Epithelial cell of esophagus (primary cell): ENCODE results near the gene CKB.
A peak's percentile ranks its signal among the peaks of the same experiment; 100 is the strongest.

Source experiments
- DNase-seq: peaks from one replicate; pipeline ENCODE4 v3.0.0; 2010; ENCODE audit warnings: low read depth
- H3K4me3 ChIP-seq: 2 replicates; pipeline ENCODE4 v1.5.1; 2011; ENCODE audit warnings: mild to moderate bottlenecking, low read length, control low read depth
- TF ChIP-seq, protein P1 (sequence below): IDR thresholded peaks from 2 replicates; pipeline ENCODE4 v1.5.1; 2011; ENCODE audit warnings: low read depth, mild to moderate bottlenecking, low read length, control low read depth, inconsistent platforms; ENCODE audit not compliant: insufficient read depth; ENCODE audit errors: missing control alignments

CKB gene

DNA sequence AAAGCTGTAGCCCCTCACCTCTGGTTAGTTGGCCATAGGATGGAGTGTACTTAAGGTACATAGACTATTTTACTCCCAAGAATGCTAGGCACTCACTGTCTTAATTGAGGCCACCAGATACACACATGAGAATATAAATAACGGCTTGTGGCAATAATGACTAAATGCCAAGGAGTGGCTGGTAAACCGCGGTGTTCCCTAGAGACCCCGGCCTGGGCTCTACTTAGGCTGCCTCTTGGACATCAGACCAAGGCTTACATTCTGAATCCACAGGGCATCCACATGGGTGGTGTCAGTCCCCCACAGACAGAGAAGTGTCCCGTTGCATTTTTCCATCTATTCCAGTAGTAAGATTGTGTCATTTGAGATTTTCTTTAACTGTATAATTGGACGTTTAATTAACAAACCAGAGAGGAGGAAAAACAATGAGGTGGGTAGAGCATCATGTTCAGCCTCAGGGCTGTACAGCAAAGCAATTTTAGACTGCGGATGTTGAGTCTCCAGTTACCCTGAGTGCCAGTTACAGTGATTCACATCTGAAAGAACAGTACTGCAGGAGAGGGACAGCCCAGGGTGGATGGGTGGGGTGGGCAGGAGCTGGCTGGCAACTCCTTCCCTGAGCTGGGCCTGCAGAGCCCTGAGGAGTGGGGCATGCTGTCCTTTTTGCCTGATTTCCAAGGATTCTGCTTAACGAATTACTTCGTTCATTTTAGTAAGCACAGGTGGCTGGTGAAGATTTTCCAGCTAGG, 20.5 kb downstream of the CKB start:
- no peak for DNase-seq
- H3K4me3 ChIP-seq, result no peak overlapping the region
- TF ChIP-seq, protein P1, sequence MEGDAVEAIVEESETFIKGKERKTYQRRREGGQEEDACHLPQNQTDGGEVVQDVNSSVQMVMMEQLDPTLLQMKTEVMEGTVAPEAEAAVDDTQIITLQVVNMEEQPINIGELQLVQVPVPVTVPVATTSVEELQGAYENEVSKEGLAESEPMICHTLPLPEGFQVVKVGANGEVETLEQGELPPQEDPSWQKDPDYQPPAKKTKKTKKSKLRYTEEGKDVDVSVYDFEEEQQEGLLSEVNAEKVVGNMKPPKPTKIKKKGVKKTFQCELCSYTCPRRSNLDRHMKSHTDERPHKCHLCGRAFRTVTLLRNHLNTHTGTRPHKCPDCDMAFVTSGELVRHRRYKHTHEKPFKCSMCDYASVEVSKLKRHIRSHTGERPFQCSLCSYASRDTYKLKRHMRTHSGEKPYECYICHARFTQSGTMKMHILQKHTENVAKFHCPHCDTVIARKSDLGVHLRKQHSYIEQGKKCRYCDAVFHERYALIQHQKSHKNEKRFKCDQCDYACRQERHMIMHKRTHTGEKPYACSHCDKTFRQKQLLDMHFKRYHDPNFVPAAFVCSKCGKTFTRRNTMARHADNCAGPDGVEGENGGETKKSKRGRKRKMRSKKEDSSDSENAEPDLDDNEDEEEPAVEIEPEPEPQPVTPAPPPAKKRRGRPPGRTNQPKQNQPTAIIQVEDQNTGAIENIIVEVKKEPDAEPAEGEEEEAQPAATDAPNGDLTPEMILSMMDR, result no peak

DNA sequence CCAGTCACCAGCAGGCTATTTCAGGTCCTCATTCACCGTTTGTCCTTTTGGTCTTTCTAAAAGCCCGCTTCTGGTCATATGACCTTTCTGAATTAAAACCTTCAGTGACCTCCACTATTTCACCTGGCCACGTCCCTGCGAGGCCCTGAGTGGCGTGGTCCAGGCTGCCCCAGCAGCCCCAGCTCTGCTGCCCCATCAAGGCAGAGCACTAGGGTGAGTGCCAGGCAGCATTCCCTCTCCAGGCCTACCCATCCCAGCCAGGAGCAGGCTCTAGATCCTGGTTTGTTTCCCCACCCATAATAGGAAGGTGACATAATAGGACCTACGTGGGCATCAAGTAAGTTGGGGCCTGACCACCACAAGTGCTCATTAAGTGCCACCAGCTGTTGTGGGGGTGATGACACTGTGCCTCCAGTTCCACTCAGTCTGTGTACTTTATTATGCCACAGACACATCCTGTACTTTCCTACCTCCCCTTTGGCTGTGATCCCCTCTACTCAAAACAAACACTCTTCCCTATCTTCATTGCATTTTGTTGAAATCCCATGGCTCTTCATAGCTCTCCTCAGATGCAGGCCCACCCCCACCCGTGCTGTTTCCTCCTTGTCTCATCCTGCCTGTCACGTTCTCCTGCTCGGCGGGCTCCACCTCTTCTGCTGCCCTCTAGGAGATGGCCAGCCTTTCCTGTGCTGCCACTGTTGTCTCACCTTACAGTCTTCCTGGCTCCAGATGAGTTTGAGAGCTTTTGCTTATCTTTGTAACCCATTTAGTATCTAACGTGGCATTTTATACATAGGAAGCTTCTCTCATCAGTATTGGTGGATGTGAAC, 21.4 kb downstream of the CKB start:
- TF ChIP-seq, protein P1, result no peak
- no peak overlapping the region for H3K4me3 ChIP-seq
- DNase-seq, result no peak

DNA sequence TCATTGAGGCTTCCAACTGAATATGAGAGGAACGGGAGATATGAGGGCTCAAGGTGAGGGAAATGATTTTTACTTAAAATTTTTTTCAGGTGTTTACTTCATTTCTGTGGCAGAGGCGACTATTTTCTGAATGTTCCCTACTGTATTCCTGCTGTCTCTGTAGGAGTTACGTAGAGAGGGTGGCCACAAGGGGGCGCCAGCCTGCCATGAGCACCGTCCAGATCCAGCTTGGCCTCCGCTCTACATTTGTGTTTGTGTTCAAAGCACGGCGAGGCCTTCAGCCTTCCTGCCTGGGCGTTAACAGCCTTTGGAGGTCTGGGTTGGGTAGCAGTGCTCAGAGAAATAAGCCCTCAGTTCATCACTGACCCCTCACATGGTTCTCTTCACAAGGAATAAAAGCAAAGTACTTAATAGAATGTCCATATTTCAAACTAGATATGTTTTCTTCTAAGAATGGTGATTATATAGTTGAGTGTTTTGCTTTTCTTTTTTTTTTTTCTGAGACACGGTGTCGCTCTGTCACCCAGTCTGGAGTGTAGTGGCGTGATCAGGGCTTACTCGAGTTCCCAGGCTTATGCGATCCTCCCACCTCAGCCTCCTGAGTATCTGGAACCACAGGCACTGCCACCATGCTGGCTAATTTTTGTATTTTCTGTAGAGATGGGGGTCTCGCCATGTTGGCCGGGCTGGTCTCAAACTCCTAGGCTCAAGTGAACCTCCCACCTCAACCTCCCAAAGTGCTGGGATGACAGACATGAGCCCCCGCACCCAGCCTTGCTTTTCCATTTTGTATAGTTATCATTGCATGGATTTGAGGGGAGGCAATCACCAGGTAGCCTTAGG, 22.3 kb downstream of the CKB start:
- TF ChIP-seq, protein P1, result peak; percentile 98
- no peak overlapping the region for H3K4me3 ChIP-seq
- DNase-seq, result peak; percentile 84

DNA sequence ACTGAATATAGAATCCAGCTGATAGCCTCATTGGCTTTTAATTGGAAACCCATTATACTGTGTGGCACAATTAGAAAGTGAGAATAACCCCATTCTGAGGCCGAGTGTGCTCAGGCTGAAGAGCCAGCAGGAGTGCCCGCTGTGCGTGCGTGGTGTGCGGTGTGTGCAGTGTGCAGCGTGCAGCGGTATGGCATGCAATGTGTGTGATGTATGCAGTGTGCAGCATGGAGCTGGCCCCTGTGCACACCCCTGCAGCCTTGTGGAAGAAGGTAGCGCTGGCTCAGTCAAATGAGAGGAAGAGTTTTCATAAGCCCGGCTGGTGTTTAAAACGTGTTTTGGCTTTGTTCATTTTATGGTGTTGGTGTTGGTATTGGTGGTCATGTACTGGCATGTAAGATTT, 22.9 kb downstream of the CKB start:
- TF ChIP-seq, protein P1, result no peak
- DNase-seq, result no peak

DNA sequence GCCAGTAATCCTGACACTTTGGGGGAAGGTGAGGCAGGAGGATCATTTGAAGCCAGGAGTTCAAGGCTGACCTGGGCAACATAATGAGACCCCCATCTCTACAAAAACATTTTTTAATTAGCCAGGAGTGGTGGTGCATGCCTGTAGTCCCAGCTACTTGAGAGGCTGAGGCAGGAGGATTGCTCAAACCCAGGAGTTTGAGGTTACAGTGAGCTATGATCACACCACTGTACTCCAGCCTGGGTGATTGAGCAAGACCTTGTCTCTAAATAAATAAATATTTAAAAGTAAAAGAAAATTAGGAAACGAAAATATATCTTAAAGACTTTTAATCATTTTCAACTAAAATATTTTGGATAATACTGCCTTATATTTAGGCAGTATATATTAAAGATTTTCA, 25.9 kb downstream of the CKB start:
- DNase-seq, result no peak
- TF ChIP-seq, protein P1, result no peak
- H3K4me3 ChIP-seq, result no peak overlapping the region

More for the DNA sequence above, 22.9 kb downstream of the CKB start:
- no peak overlapping the region for H3K4me3 ChIP-seq

DNA sequence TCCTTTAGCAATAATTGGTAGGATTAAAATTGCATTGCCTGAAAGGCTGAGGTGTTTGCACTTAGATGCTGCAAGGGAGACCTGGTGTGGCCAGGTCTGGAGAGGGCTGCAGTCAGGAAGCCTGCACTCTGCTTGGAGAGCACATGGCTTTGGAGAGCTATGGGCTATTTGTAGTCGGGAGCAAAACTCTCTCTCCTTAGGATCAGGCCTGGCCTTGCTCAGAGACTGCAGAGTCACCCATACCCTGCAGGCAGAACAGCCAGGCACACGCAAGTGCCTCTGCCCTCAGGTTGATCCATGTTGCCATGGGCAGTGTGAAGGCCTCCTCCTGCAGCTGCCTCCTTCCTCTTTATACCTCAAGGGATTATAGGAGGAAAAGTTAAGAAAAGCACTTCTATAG, 26.8 kb downstream of the CKB start:
- no peak for DNase-seq
- TF ChIP-seq, protein P1, result no peak
- H3K4me3 ChIP-seq, result no peak overlapping the region
